Activated T-cell treated with anti-CD3 and anti-CD28 coated beads, Interleukin-2, amount 50 U/mL, for 4 hours (primary cell): ENCODE measurements around the gene NAV2. TPM values are rescaled to one million over a fixed set of nuclear protein-coding genes. Genes with fewer than 3 reads are reported as not detected.

Experiments
- ATAC-seq, 2 donors: fragments of 200-7000 bp; cut with Tn5 transposase; one replicate each; pipeline ENCODE4 v1.10.0; 2021
- DNase-seq: peaks from one replicate; pipeline ENCODE4 v3.0.0-alpha.2; 2020
- H3K27me3 Mint-ChIP-seq: one replicate; pipeline ENCODE4 v1.8.0; 2021; ENCODE audit warnings: low read depth, mixed read lengths
- H3K36me3 Mint-ChIP-seq: one replicate; pipeline ENCODE4 v1.8.0; 2022; ENCODE audit warnings: mixed read lengths; ENCODE audit not compliant: insufficient read depth
- H3K4me1 Mint-ChIP-seq: one replicate; pipeline ENCODE4 v1.8.0; 2021; ENCODE audit warnings: low read depth, mixed read lengths
- H3K4me3 Mint-ChIP-seq: one replicate; pipeline ENCODE4 v1.8.0; 2021; ENCODE audit warnings: mild to moderate bottlenecking, moderate library complexity, mixed read lengths
- H3K9me3 Mint-ChIP-seq: one replicate; pipeline ENCODE4 v1.8.0; 2021; ENCODE audit warnings: mixed read lengths
- total RNA-seq, 3 donors: library from RNA; stranded (reverse); gene quantifications; one replicate each; pipeline ENCODE4 v1.2.1, GENCODE V29; 2021

Gene NAV2
- total RNA-seq, 3 donors from 2014 or later = 0.08 to 0.60 (median 0.35) TPM

DNA sequence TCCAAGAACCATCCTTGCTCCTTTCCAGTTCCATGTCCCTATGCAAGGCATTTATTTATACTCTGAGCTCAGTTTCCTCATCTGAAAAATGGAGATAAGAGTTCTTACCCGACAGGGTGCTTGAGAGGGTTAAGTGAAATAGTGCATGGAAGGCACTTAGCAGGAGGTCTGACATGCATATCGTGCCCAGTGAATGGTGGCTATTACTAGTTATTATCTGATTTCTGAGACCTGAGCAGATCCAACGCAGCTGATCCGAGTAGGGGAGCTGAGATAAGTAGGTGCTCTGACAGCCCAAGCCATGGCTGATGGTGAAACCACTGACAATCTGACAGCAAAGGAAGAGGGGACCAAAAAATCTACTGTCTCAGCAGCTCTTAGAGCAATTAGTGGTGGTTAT, 24.9 kb downstream of the NAV2 start:
- Mint-ChIP-seq H3K36me3 (no peaks in the 10 kb centered on the region), H3K27me3 (peaks cover 2% of the 10 kb centered on the region), H3K4me3 (no peak overlapping the region), H3K9me3 (no peaks in the 10 kb centered on the region), H3K4me1 (no peaks in the 10 kb centered on the region)
- no peak for DNase-seq
- ATAC-seq = no peak

GRCh38 chr11:19738124-19738523, 25.5 kb downstream of the NAV2 start:
- H3K27me3 Mint-ChIP-seq = peaks cover 2% of the 10 kb centered on the region
- no peak overlapping the region for H3K4me3 Mint-ChIP-seq
- no peak for ATAC-seq
- no peaks in the 10 kb centered on the region for H3K9me3 Mint-ChIP-seq
- H3K4me1 Mint-ChIP-seq = no peaks in the 10 kb centered on the region
- no peak for DNase-seq
- no peaks in the 10 kb centered on the region for H3K36me3 Mint-ChIP-seq

DNA sequence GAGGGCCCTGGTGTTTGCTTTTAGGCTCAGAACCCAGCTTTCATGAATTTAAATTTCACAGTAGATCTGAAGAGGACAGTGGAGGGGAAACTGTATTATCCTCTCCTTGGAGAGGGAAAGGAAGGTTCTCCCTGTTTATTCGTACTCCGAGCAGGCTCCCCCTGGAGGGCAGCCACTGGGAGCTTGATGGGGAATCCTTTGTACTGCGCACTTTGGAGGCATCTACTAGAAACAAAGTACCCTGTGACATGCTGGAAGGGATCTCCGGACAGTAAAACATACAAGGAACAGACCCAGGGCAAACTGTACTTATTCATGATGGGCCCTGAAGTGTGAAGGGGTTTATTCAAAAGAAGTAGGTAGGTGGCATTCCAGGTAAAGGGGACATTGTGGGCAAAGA, 27.2 kb downstream of the NAV2 start:
- Mint-ChIP-seq H3K4me1 (no peaks in the 10 kb centered on the region), H3K4me3 (no peak overlapping the region), H3K27me3 (peaks cover 2% of the 10 kb centered on the region), H3K9me3 (no peaks in the 10 kb centered on the region), H3K36me3 (no peaks in the 10 kb centered on the region)
- DNase-seq = no peak
- ATAC-seq = no peak

- H3K4me3 Mint-ChIP-seq = no peak overlapping the region
- peaks cover 2% of the 10 kb centered on the region for H3K27me3 Mint-ChIP-seq
- H3K36me3 Mint-ChIP-seq = no peaks in the 10 kb centered on the region
- no peak for DNase-seq
- no peaks in the 10 kb centered on the region for H3K9me3 Mint-ChIP-seq
- ATAC-seq = no peak
- no peaks in the 10 kb centered on the region for H3K4me1 Mint-ChIP-seq
Measured at GRCh38 chr11:19740586-19740985, 27.9 kb downstream of the NAV2 start.

DNA sequence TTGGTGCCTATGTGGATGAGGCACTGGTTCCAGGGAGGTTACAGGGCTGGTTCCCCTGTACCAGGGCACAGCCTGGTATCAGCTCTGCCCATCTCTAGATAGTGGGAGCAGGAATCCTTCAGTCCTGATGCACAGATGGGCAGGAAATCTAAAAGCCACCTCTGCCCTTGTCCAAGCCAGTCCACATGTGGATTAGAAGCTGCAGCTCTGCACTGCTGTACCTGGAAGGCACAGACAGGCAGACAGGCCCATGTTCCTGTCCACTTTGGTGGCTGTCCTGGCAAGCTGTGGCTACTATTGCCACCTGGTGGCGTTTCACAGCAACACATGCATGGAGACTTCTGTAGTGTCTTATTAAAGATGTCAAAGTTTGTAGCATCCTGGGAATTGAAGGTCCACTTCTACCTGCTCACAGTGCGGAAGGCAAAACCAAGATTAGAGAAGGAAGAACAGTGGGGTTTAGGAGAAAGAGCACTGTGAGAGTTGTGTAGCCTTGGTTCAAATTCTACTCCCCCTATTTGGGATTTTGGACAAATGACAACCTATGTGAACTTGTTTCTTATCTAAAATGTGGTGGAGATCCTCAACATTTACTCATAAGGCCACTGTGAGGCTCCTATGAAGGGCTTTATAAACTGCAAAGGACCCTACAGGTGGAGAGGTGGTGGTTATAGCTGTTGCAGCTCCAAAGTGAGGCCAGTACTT, 30.1 kb downstream of the NAV2 start:
- Mint-ChIP-seq H3K9me3 (no peaks in the 10 kb centered on the region), H3K36me3 (no peaks in the 10 kb centered on the region), H3K4me3 (no peak overlapping the region), H3K4me1 (no peaks in the 10 kb centered on the region), H3K27me3 (no peaks in the 10 kb centered on the region)
- peak; percentile 53 for DNase-seq
- peak; percentile 66 to 71 for ATAC-seq

GRCh38 chr11:19743622-19744021, 31.0 kb downstream of the NAV2 start:
- no peaks in the 10 kb centered on the region for H3K9me3 Mint-ChIP-seq
- H3K4me1 Mint-ChIP-seq = no peaks in the 10 kb centered on the region
- H3K36me3 Mint-ChIP-seq = no peaks in the 10 kb centered on the region
- no peak overlapping the region for H3K4me3 Mint-ChIP-seq
- DNase-seq = no peak
- no peak for ATAC-seq
- no peaks in the 10 kb centered on the region for H3K27me3 Mint-ChIP-seq

GRCh38 chr11:19744130-19744529, 31.5 kb downstream of the NAV2 start:
- Mint-ChIP-seq H3K27me3 (no peaks in the 10 kb centered on the region), H3K4me3 (no peak overlapping the region), H3K4me1 (no peaks in the 10 kb centered on the region), H3K9me3 (no peaks in the 10 kb centered on the region), H3K36me3 (no peaks in the 10 kb centered on the region)
- no peak for DNase-seq
- ATAC-seq = no peak

GRCh38 chr11:19746086-19746485, 33.4 kb downstream of the NAV2 start:
- DNase-seq = no peak
- H3K9me3 Mint-ChIP-seq = no peaks in the 10 kb centered on the region
- no peaks in the 10 kb centered on the region for H3K27me3 Mint-ChIP-seq
- no peak for ATAC-seq
- H3K4me1 Mint-ChIP-seq = no peaks in the 10 kb centered on the region
- no peak overlapping the region for H3K4me3 Mint-ChIP-seq
- H3K36me3 Mint-ChIP-seq = no peaks in the 10 kb centered on the region

DNA sequence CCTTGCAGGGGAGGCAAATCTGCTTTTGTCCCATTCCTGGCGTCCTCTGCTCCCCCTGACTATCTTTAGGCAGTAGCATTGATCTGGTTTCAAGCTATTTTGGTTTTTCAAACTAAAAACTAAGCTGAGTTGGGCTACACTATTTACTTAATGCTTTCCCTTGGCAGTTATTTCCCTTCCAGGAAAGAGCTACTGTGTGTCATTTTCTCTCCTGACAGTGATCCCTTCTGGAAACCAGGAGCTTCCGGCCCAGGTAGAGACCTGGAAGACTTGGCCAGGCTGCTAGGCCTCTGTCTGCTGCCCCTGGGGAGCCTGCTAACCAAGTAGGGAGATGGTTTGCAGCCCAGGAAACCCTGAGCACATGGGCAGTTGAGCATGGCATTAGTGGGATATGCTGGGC, 35.0 kb downstream of the NAV2 start:
- H3K9me3 Mint-ChIP-seq = no peaks in the 10 kb centered on the region
- ATAC-seq = no peak
- H3K27me3 Mint-ChIP-seq = no peaks in the 10 kb centered on the region
- no peak overlapping the region for H3K4me3 Mint-ChIP-seq
- DNase-seq = no peak
- H3K4me1 Mint-ChIP-seq = no peaks in the 10 kb centered on the region
- H3K36me3 Mint-ChIP-seq = no peaks in the 10 kb centered on the region

GRCh38 chr11:19751055-19751454, 38.4 kb downstream of the NAV2 start:
- H3K9me3 Mint-ChIP-seq = no peaks in the 10 kb centered on the region
- H3K4me3 Mint-ChIP-seq = no peak overlapping the region
- no peak for DNase-seq
- H3K27me3 Mint-ChIP-seq = no peaks in the 10 kb centered on the region
- H3K36me3 Mint-ChIP-seq = no peaks in the 10 kb centered on the region
- no peak for ATAC-seq
- H3K4me1 Mint-ChIP-seq = no peaks in the 10 kb centered on the region

- Mint-ChIP-seq H3K4me3 (no peak overlapping the region), H3K36me3 (no peaks in the 10 kb centered on the region), H3K4me1 (no peaks in the 10 kb centered on the region), H3K9me3 (no peaks in the 10 kb centered on the region), H3K27me3 (no peaks in the 10 kb centered on the region)
- ATAC-seq (no peak), DNase-seq (no peak)
Measured at GRCh38 chr11:19753451-19754106, 40.9 kb downstream of the NAV2 start.

GRCh38 chr11:19756675-19757475, 44.2 kb downstream of the NAV2 start:
- DNase-seq = no peak
- H3K4me3 Mint-ChIP-seq = no peak overlapping the region
- no peak for ATAC-seq
- no peaks in the 10 kb centered on the region for H3K27me3 Mint-ChIP-seq
- H3K36me3 Mint-ChIP-seq = no peaks in the 10 kb centered on the region
- no peaks in the 10 kb centered on the region for H3K9me3 Mint-ChIP-seq
- no peaks in the 10 kb centered on the region for H3K4me1 Mint-ChIP-seq

DNA sequence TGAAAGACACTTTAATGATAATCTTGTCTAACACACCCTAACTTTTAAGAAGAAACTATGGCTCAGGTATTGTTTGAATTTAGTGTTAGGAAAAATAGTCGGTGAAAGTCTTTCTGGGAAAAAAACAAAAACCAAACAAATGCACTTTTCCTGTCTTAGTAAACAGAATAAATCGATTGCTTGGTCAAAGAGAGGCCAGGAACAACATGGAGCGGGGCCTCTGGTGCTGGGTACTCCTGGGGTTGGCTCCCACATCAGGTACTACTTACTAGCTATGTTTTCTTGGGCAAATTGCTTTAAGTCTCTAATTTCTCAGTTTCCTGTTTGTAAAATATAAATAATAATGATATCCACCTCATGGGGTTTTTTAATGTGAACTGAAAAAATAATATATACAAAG, 46.8 kb downstream of the NAV2 start:
- Mint-ChIP-seq H3K36me3 (no peaks in the 10 kb centered on the region), H3K4me1 (no peaks in the 10 kb centered on the region), H3K9me3 (no peaks in the 10 kb centered on the region), H3K27me3 (peaks cover 6% of the 10 kb centered on the region), H3K4me3 (no peak overlapping the region)
- DNase-seq (no peak), ATAC-seq (no peak)

DNA sequence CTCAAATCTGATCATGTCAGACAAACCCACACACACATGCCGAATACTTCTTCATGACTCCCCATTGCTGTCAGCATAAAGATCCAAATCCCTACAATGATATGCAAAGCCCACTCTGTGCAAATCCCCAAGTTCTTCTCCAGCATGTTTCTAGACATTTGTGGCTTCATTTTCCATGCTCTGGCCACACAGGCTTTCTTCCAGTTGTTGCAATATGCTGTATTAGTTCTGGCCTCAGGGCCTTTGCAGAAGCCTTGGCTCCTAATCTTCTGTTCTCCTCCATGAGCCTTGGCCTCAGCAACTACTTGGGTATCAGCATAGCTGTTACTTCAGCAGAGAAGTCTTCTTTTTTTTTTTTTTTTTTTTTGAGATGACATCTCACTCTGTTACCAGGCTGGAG, 49.6 kb downstream of the NAV2 start:
- Mint-ChIP-seq H3K4me1 (no peaks in the 10 kb centered on the region), H3K9me3 (no peaks in the 10 kb centered on the region), H3K36me3 (no peaks in the 10 kb centered on the region), H3K27me3 (peaks cover 10% of the 10 kb centered on the region), H3K4me3 (no peak overlapping the region)
- ATAC-seq = no peak
- DNase-seq = no peak

- ATAC-seq (no peak), DNase-seq (no peak)
- H3K27me3 Mint-ChIP-seq = peaks cover 13% of the 10 kb centered on the region
- H3K4me1 Mint-ChIP-seq = no peaks in the 10 kb centered on the region
- no peaks in the 10 kb centered on the region for H3K36me3 Mint-ChIP-seq
- no peak overlapping the region for H3K4me3 Mint-ChIP-seq
- no peaks in the 10 kb centered on the region for H3K9me3 Mint-ChIP-seq
Measured at GRCh38 chr11:19763330-19763729, 50.7 kb downstream of the NAV2 start.
